A673 (cell line): Measurements from ENCODE around the gene MAP3K13. TPM values are rescaled to one million over a fixed set of nuclear protein-coding genes. Genes with fewer than 3 reads are reported as not detected.

Experiments
- BruUV-seq: library from RNA; stranded (reverse); fragments of 400-500 nt; replicated peaks from 2 replicates; lab custom pipeline; 2021; lab: Mats Ljungman, UMichigan
- CTCF ChIA-PET: fragments of 300-600 bp; sonication (Branson Sonifier 250); formaldehyde crosslinking; loops from one replicate; lab custom pipeline; 2022; ENCODE audit warnings: antibody characterized with exemption; lab: Charles Lee
- POLR2A ChIA-PET: fragments of 300-600 bp; sonication (Branson Sonifier 250); formaldehyde crosslinking; loops from one replicate; lab custom pipeline; 2022; ENCODE audit warnings: antibody characterized with exemption; ENCODE audit not compliant: low non-redundant PET; lab: Charles Lee
- DNase-seq: peaks from one replicate; pipeline ENCODE4 v3.0.0-alpha.2; 2015; ENCODE audit warnings: low spot score
- H3K27ac ChIP-seq: fragments of 200-600 bp; sonication (generic); 2 replicates; pipeline ENCODE4 v1.5.1; 2016; ENCODE audit warnings: mixed run types, low read depth, mild to moderate bottlenecking, mixed read lengths, antibody characterized with exemption, low read length; ENCODE audit not compliant: poor library complexity, severe bottlenecking
- H3K27me3 ChIP-seq: fragments of 200-600 bp; sonication (generic); replicated peaks from 2 replicates; pipeline ENCODE4 v1.6.1; 2017; ENCODE audit warnings: mixed run types, low read depth, mild to moderate bottlenecking, mixed read lengths, antibody characterized with exemption, low read length; ENCODE audit not compliant: insufficient read depth, poor library complexity
- H3K36me3 ChIP-seq: fragments of 200-600 bp; sonication (generic); 2 replicates; pipeline ENCODE4 v1.6.1; 2016; ENCODE audit warnings: mixed run types, mild to moderate bottlenecking, mixed read lengths, antibody characterized with exemption, low read length; ENCODE audit not compliant: insufficient read depth, poor library complexity, severe bottlenecking
- H3K4me1 ChIP-seq: fragments of 200-600 bp; sonication (generic); 2 replicates; pipeline ENCODE4 v1.6.1; 2017; ENCODE audit warnings: mixed run types, mild to moderate bottlenecking, mixed read lengths, antibody characterized with exemption, low read length; ENCODE audit not compliant: insufficient read depth, poor library complexity, severe bottlenecking
- H3K4me3 ChIP-seq: fragments of 200-600 bp; sonication (generic); 2 replicates; pipeline ENCODE4 v1.5.1; 2016; ENCODE audit warnings: low read depth, mixed run types, mild to moderate bottlenecking, mixed read lengths, low read length; ENCODE audit not compliant: poor library complexity, severe bottlenecking
- H3K9me3 ChIP-seq: fragments of 200-600 bp; sonication (generic); 2 replicates; pipeline ENCODE4 v1.6.1; 2016; ENCODE audit warnings: mixed run types, low read depth, mild to moderate bottlenecking, mixed read lengths, antibody characterized with exemption, low read length; ENCODE audit not compliant: poor library complexity, severe bottlenecking
- CTCF ChIP-seq: fragments of 300-800, 200-600 bp; sonication (generic); conservative IDR thresholded peaks from 2 replicates; pipeline ENCODE4 v1.5.1; 2017; ENCODE audit warnings: low read depth, mild to moderate bottlenecking, antibody characterized with exemption, low read length, moderate library complexity, mixed read lengths
- EZH2 ChIP-seq: fragments of 200-600 bp; sonication (generic); IDR thresholded peaks from 2 replicates; pipeline ENCODE4 v1.6.1; 2017; ENCODE audit warnings: borderline replicate concordance, low read depth, mild to moderate bottlenecking, mixed read lengths, antibody characterized with exemption, low read length; ENCODE audit not compliant: poor library complexity, severe bottlenecking
- intact Hi-C: fragments of 100-400 bp; cut with micrococcal nuclease; formaldehyde crosslinking; loops from one replicate; pipeline ENCODE4 v1.10.0; 2022; ENCODE audit not compliant: unreplicated experiment
- total RNA-seq: library from RNA; stranded (reverse); gene quantifications from 2 replicates; pipeline ENCODE4 v1.2.3, GENCODE V29; 2021

The MAP3K13 gene
- total RNA-seq, 1 experiment from 2014 or later = 26.8 TPM

- Histone ChIP-seq H3K9me3 (no peaks in the 10 kb centered on the region), H3K36me3 (no peaks in the 10 kb centered on the region), H3K27ac (no peak overlapping the region), H3K4me1 (no peaks in the 10 kb centered on the region), H3K27me3 (no peaks in the 10 kb centered on the region), H3K4me3 (no peak overlapping the region)
- no peak for DNase-seq
- POLR2A ChIA-PET = no interaction called here
- BruUV-seq = no TSS peak
- CTCF ChIA-PET = no interaction called here
- intact Hi-C loops = no loop called here
- TF ChIP-seq CTCF = no peak
- no peak for TF ChIP-seq EZH2
Observed at GRCh38 chr3:185439745-185440466, 77.0 kb downstream of the MAP3K13 start.

- DNase-seq = no peak
- Histone ChIP-seq H3K36me3 (no peaks in the 10 kb centered on the region), H3K27ac (no peak overlapping the region), H3K27me3 (no peaks in the 10 kb centered on the region), H3K4me1 (no peaks in the 10 kb centered on the region), H3K4me3 (no peak overlapping the region), H3K9me3 (no peaks in the 10 kb centered on the region)
- CTCF ChIA-PET = no interaction called here
- no peak for TF ChIP-seq EZH2
- no peak for TF ChIP-seq CTCF
- intact Hi-C loops = no loop called here
- BruUV-seq = no TSS peak
- POLR2A ChIA-PET = no interaction called here
Observed at GRCh38 chr3:185442031-185442430, 79.1 kb downstream of the MAP3K13 start.

- Histone ChIP-seq H3K4me1 (no peaks in the 10 kb centered on the region), H3K4me3 (no peak overlapping the region), H3K27ac (no peak overlapping the region), H3K36me3 (no peaks in the 10 kb centered on the region), H3K27me3 (no peaks in the 10 kb centered on the region), H3K9me3 (no peaks in the 10 kb centered on the region)
- intact Hi-C loops = no loop called here
- DNase-seq = no peak
- TF ChIP-seq EZH2 (no peak), CTCF (no peak)
- BruUV-seq = no TSS peak
- ChIA-PET CTCF (no interaction called here), POLR2A (no interaction called here)
Observed at GRCh38 chr3:185444329-185444728, 81.4 kb downstream of the MAP3K13 start.
